OCI-LY3 (cell line): ENCODE measurements around the gene POU2AF2.

Experiments used
- EZH2phosphoT487 ChIP-seq: fragments of 200-600 bp; shearing (Covaris generic); IDR thresholded peaks from 2 replicates; pipeline ENCODE4 v1.6.1; 2018; ENCODE audit warnings: antibody characterized with exemption, mixed run types, low read depth
- TF ChIP-seq, protein P1 (sequence below): fragments of 200-600, 300-600 bp; sonication (generic); IDR thresholded peaks from 2 replicates; pipeline ENCODE4 v1.5.1; 2014; ENCODE audit warnings: antibody characterized with exemption, low read length, low read depth

DNA sequence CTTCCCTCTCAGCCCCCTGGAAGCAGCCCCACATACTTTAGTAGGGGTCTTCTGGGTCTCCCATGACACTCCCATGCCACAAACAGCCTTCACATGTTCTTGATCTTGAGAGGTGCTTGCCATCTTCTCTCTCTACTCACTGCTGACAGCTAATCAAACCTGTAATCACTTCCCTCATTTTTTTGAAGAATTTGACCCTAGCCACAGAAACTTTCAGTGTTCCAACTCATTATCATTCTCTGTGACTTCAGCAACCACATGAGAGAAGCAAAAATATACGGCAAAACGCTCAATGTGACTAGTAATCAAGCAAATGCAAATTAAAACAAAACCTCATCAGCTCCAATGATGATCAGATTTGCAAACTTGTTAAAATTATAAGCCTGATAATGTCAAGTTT, 38.3 kb upstream of the POU2AF2 start:
- TF ChIP-seq, protein P1, sequence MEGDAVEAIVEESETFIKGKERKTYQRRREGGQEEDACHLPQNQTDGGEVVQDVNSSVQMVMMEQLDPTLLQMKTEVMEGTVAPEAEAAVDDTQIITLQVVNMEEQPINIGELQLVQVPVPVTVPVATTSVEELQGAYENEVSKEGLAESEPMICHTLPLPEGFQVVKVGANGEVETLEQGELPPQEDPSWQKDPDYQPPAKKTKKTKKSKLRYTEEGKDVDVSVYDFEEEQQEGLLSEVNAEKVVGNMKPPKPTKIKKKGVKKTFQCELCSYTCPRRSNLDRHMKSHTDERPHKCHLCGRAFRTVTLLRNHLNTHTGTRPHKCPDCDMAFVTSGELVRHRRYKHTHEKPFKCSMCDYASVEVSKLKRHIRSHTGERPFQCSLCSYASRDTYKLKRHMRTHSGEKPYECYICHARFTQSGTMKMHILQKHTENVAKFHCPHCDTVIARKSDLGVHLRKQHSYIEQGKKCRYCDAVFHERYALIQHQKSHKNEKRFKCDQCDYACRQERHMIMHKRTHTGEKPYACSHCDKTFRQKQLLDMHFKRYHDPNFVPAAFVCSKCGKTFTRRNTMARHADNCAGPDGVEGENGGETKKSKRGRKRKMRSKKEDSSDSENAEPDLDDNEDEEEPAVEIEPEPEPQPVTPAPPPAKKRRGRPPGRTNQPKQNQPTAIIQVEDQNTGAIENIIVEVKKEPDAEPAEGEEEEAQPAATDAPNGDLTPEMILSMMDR: no peak
- no peak for TF ChIP-seq EZH2phosphoT487
